Astrocyte (in vitro differentiated cells and primary cell): Measurements from ENCODE around the gene EP400. TPM values are rescaled to one million over a fixed set of nuclear protein-coding genes. Genes with fewer than 3 reads are reported as not detected.

Experiments used
- DNase-seq: peaks from one replicate; pipeline ENCODE4 v3.0.0-alpha.2; 2010; ENCODE audit warnings: low read depth
- FAIRE-seq: peaks from 2 replicates; lab custom pipeline; 2011; peaks lifted over from hg19 to GRCh38; lab: Jason Lieb, UNC
- H2AFZ ChIP-seq: 2 replicates; pipeline ENCODE4 v1.6.0; 2012; ENCODE audit warnings: low read depth, low read length, inconsistent platforms
- H3K27ac ChIP-seq: 2 replicates; pipeline ENCODE4 v1.5.1; 2011; ENCODE audit warnings: low read depth, low read length, inconsistent platforms
- H3K27me3 ChIP-seq: 2 replicates; pipeline ENCODE4 v1.6.0; 2011; ENCODE audit warnings: low read length, inconsistent platforms; ENCODE audit not compliant: insufficient read depth
- H3K36me3 ChIP-seq: 2 replicates; pipeline ENCODE4 v1.5.1; 2011; ENCODE audit warnings: low read length, inconsistent platforms; ENCODE audit not compliant: insufficient read depth
- H3K4me1 ChIP-seq: 2 replicates; pipeline ENCODE4 v1.5.1; 2011; ENCODE audit warnings: low read length, inconsistent platforms; ENCODE audit not compliant: insufficient read depth
- H3K4me2 ChIP-seq: 2 replicates; pipeline ENCODE4 v1.6.0; 2012; ENCODE audit warnings: low read length, inconsistent platforms
- H3K4me3 ChIP-seq: 2 replicates; pipeline ENCODE4 v1.5.1; 2011; ENCODE audit warnings: low read depth, mild to moderate bottlenecking, low read length, inconsistent platforms; ENCODE audit not compliant: insufficient read depth
- H3K79me2 ChIP-seq: 2 replicates; pipeline ENCODE4 v1.6.0; 2012; ENCODE audit warnings: mild to moderate bottlenecking, low read length, inconsistent platforms; ENCODE audit not compliant: insufficient read depth
- H3K9ac ChIP-seq: 2 replicates; pipeline ENCODE4 v1.6.0; 2012; ENCODE audit warnings: mild to moderate bottlenecking, low read length, inconsistent platforms
- H3K9me3 ChIP-seq: 2 replicates; pipeline ENCODE4 v1.5.1; 2012; ENCODE audit warnings: low read depth, mild to moderate bottlenecking, low read length, inconsistent platforms; ENCODE audit not compliant: insufficient read depth
- H4K20me1 ChIP-seq: 2 replicates; pipeline ENCODE4 v1.6.0; 2012; ENCODE audit warnings: low read length, inconsistent platforms; ENCODE audit not compliant: insufficient read depth
- H3K27ac Mint-ChIP-seq: one replicate; pipeline ENCODE4 v1.8.0; 2021; ENCODE audit warnings: mild to moderate bottlenecking, mixed read lengths; ENCODE audit not compliant: unreplicated experiment
- H3K27me3 Mint-ChIP-seq: one replicate; pipeline ENCODE4 v1.8.0; 2021; ENCODE audit warnings: low read depth, mixed read lengths; ENCODE audit not compliant: unreplicated experiment
- H3K36me3 Mint-ChIP-seq: one replicate; pipeline ENCODE4 v1.8.0; 2021; ENCODE audit warnings: low read depth, mixed read lengths; ENCODE audit not compliant: unreplicated experiment
- H3K4me1 Mint-ChIP-seq: one replicate; pipeline ENCODE4 v1.8.0; 2021; ENCODE audit warnings: low read depth, mixed read lengths; ENCODE audit not compliant: unreplicated experiment
- H3K4me3 Mint-ChIP-seq: one replicate; pipeline ENCODE4 v1.8.0; 2021; ENCODE audit warnings: mild to moderate bottlenecking, moderate library complexity, mixed read lengths; ENCODE audit not compliant: unreplicated experiment
- H3K9me3 Mint-ChIP-seq: one replicate; pipeline ENCODE4 v1.8.0; 2021; ENCODE audit warnings: mild to moderate bottlenecking, mixed read lengths; ENCODE audit not compliant: unreplicated experiment
- EZH2 ChIP-seq: IDR thresholded peaks from 2 replicates; pipeline ENCODE4 v1.6.1; 2012; ENCODE audit warnings: mild to moderate bottlenecking, low read length, inconsistent platforms; ENCODE audit not compliant: insufficient read depth
- total RNA-seq: library from RNA; stranded (reverse); gene quantifications from 2 replicates; pipeline ENCODE4 v1.2.1, GENCODE V29; 2021
- TF ChIP-seq, protein P1 (sequence below): IDR thresholded peaks from 2 replicates; pipeline ENCODE4 v1.5.1; 2011; ENCODE audit warnings: low read depth, mild to moderate bottlenecking, inconsistent platforms, low read length, moderate library complexity; ENCODE audit not compliant: insufficient read depth

The EP400 gene
- total RNA-seq, 1 donor from 2014 or later = 39.8 TPM

DNA sequence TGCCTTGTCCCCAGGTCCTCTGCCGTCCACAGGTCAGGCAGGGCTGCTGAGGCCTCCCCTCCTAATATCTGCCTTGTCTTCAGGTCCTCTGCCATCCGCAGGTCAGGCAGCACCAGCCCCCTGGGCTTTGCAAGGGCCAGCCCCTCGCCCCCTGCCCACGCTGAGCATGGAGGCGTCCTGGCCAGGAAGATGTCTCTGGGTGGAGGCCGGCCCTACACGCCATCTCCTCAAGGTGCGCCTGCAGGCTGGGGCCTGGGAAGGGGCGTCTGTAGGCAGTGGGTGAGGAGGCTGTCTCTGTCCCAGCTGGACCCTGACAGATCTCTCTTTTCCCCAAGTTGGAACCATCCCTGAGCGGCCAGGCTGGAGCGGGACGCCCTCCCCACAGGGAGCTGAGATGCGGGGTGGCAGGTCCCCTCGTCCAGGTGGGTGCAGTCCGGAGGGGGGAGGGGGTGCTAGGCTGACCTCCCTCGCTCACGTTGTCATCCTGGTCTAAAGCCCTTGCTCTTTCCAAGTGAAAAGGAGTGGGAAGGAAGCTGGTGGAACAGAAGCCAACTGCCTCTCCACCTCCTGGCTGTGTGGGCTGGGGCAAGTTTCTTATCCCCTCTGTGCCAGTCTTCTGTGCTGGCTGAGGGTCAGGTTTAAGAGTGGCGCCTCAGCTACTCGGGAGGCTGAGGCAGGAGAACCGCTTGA lies 34.6 kb upstream of the EP400 start:
- peaks cover 21% of the 10 kb centered on the region for H3K4me1 ChIP-seq
- no peaks in the 10 kb centered on the region for H3K27me3 Mint-ChIP-seq
- FAIRE-seq = no peak
- no peaks in the 10 kb centered on the region for H3K27me3 ChIP-seq
- no peaks in the 10 kb centered on the region for H3K9me3 ChIP-seq
- no peak overlapping the region for H3K9ac ChIP-seq
- H3K27ac ChIP-seq = no peak overlapping the region
- H3K9me3 Mint-ChIP-seq = no peaks in the 10 kb centered on the region
- peaks cover 28% of the 10 kb centered on the region for H4K20me1 ChIP-seq
- H3K4me3 Mint-ChIP-seq = no peak overlapping the region
- H3K36me3 ChIP-seq = no peaks in the 10 kb centered on the region
- H3K4me2 ChIP-seq = no peak overlapping the region
- peaks cover 8% of the 10 kb centered on the region for H3K36me3 Mint-ChIP-seq
- H2AFZ ChIP-seq = no peak overlapping the region
- H3K4me1 Mint-ChIP-seq = peaks cover 12% of the 10 kb centered on the region
- no peak for DNase-seq
- no peaks in the 10 kb centered on the region for H3K79me2 ChIP-seq
- no peak overlapping the region for H3K27ac Mint-ChIP-seq
- TF ChIP-seq EZH2 = no peak
- TF ChIP-seq, protein P1, sequence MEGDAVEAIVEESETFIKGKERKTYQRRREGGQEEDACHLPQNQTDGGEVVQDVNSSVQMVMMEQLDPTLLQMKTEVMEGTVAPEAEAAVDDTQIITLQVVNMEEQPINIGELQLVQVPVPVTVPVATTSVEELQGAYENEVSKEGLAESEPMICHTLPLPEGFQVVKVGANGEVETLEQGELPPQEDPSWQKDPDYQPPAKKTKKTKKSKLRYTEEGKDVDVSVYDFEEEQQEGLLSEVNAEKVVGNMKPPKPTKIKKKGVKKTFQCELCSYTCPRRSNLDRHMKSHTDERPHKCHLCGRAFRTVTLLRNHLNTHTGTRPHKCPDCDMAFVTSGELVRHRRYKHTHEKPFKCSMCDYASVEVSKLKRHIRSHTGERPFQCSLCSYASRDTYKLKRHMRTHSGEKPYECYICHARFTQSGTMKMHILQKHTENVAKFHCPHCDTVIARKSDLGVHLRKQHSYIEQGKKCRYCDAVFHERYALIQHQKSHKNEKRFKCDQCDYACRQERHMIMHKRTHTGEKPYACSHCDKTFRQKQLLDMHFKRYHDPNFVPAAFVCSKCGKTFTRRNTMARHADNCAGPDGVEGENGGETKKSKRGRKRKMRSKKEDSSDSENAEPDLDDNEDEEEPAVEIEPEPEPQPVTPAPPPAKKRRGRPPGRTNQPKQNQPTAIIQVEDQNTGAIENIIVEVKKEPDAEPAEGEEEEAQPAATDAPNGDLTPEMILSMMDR = no peak
- no peak overlapping the region for H3K4me3 ChIP-seq

DNA sequence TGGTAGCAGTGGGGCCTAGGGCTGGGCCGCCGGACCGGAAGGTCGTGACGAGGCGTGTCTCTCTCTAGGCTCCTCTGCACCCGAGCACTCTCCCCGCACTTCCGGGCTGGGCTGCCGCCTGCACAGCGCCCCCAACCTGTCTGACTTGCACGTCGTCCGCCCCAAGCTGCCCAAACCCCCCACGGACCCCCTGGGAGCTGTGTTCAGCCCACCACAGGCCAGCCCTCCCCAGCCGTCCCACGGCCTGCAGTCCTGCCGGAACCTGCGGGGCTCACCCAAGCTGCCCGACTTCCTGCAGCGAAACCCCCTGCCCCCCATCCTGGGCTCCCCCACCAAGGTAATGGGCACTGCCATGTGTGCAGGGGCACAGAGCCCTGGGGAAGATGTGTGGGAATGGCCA lies 33.9 kb upstream of the EP400 start:
- H3K9me3 Mint-ChIP-seq = no peaks in the 10 kb centered on the region
- no peaks in the 10 kb centered on the region for H3K79me2 ChIP-seq
- no peak for FAIRE-seq

More for the DNA sequence above, 33.9 kb upstream of the EP400 start:
- peaks cover 26% of the 10 kb centered on the region for H4K20me1 ChIP-seq
- H3K4me2 ChIP-seq = no peak overlapping the region
- H3K9ac ChIP-seq = no peak overlapping the region
- Mint-ChIP-seq H3K4me3 (no peak overlapping the region), H3K27ac (no peak overlapping the region), H3K36me3 (peaks cover 6% of the 10 kb centered on the region), H3K4me1 (peaks cover 12% of the 10 kb centered on the region), H3K27me3 (no peaks in the 10 kb centered on the region)
- TF ChIP-seq EZH2 = no peak
- TF ChIP-seq, protein P1 = no peak
- peaks cover 16% of the 10 kb centered on the region for H3K4me1 ChIP-seq
- no peaks in the 10 kb centered on the region for H3K27me3 ChIP-seq
- H3K27ac ChIP-seq = no peak overlapping the region
- no peaks in the 10 kb centered on the region for H3K9me3 ChIP-seq
- no peak overlapping the region for H3K4me3 ChIP-seq
- H3K36me3 ChIP-seq = no peaks in the 10 kb centered on the region
- no peak for DNase-seq
- H2AFZ ChIP-seq = no peak overlapping the region
